Glutamatergic neuron (in vitro differentiated cells): ENCODE results near the gene RHNO1. TPM values are rescaled to one million over a fixed set of nuclear protein-coding genes. Genes with fewer than 3 reads are reported as not detected.

ENCODE experiments used
- DNase-seq: peaks from one replicate; pipeline ENCODE4 v3.0.0; 2022
- H3K27ac Mint-ChIP-seq: one replicate; pipeline ENCODE4 v1.8.0; 2020; ENCODE audit warnings: mild to moderate bottlenecking, mixed read lengths, inconsistent platforms; ENCODE audit not compliant: unreplicated experiment
- H3K27me3 Mint-ChIP-seq: one replicate; pipeline ENCODE4 v1.8.0; 2020; ENCODE audit warnings: mild to moderate bottlenecking, moderate library complexity, mixed read lengths, inconsistent platforms; ENCODE audit not compliant: unreplicated experiment
- H3K36me3 Mint-ChIP-seq: one replicate; pipeline ENCODE4 v1.8.0; 2020; ENCODE audit warnings: mild to moderate bottlenecking, mixed read lengths, inconsistent platforms; ENCODE audit not compliant: unreplicated experiment
- H3K4me1 Mint-ChIP-seq: one replicate; pipeline ENCODE4 v1.8.0; 2020; ENCODE audit warnings: mild to moderate bottlenecking, low read depth, mixed read lengths, inconsistent platforms; ENCODE audit not compliant: unreplicated experiment
- H3K4me3 Mint-ChIP-seq: one replicate; pipeline ENCODE4 v1.8.0; 2020; ENCODE audit warnings: mild to moderate bottlenecking, mixed read lengths, inconsistent platforms; ENCODE audit not compliant: unreplicated experiment
- H3K9me3 Mint-ChIP-seq: one replicate; pipeline ENCODE4 v1.8.0; 2020; ENCODE audit warnings: mild to moderate bottlenecking, moderate library complexity, mixed read lengths, inconsistent platforms; ENCODE audit not compliant: unreplicated experiment
- total RNA-seq: library from RNA; stranded (reverse); fragmentation: NEBNext Ultra II Directional; extraction: Animal tissue kit (Norgen Biotek cat#: 25700); gene quantifications from one replicate; pipeline ENCODE4 v1.2.1, GENCODE V29; 2021; ENCODE audit not compliant: unreplicated experiment
- TF ChIP-seq, protein P1 (sequence below): fragments of 200-600 bp; sonication (generic); IDR thresholded peaks from one replicate; pipeline ENCODE4 v1.5.0; 2021; ENCODE audit not compliant: partially characterized antibody, unreplicated experiment

The RHNO1 gene
- total RNA-seq, 1 donor from 2014 or later: 14.8 TPM

DNA sequence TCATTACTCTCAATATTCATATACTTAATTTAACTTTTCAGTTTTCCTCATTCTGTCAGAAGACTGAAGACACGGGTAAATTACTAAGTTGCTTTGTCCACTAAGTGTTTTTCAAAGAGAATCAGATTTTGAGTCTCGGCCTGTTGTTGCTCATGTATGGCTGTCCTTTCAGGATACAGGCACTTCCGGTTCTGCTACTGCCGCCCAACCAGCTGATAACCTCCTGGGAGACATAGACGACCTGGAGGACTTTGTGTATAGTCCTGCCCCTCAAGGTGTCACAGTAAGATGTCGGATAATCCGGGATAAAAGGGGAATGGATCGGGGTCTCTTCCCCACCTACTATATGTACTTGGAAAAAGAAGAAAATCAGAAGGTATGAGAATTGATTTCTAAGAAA is 53.8 kb downstream of the RHNO1 start:
- Mint-ChIP-seq H3K9me3 (no peaks in the 10 kb centered on the region), H3K36me3 (no peaks in the 10 kb centered on the region), H3K4me1 (peaks cover 3% of the 10 kb centered on the region), H3K27ac (no peak overlapping the region), H3K27me3 (no peaks in the 10 kb centered on the region), H3K4me3 (no peak overlapping the region)
- DNase-seq: no peak
- TF ChIP-seq, protein P1, sequence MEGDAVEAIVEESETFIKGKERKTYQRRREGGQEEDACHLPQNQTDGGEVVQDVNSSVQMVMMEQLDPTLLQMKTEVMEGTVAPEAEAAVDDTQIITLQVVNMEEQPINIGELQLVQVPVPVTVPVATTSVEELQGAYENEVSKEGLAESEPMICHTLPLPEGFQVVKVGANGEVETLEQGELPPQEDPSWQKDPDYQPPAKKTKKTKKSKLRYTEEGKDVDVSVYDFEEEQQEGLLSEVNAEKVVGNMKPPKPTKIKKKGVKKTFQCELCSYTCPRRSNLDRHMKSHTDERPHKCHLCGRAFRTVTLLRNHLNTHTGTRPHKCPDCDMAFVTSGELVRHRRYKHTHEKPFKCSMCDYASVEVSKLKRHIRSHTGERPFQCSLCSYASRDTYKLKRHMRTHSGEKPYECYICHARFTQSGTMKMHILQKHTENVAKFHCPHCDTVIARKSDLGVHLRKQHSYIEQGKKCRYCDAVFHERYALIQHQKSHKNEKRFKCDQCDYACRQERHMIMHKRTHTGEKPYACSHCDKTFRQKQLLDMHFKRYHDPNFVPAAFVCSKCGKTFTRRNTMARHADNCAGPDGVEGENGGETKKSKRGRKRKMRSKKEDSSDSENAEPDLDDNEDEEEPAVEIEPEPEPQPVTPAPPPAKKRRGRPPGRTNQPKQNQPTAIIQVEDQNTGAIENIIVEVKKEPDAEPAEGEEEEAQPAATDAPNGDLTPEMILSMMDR: no peak

DNA sequence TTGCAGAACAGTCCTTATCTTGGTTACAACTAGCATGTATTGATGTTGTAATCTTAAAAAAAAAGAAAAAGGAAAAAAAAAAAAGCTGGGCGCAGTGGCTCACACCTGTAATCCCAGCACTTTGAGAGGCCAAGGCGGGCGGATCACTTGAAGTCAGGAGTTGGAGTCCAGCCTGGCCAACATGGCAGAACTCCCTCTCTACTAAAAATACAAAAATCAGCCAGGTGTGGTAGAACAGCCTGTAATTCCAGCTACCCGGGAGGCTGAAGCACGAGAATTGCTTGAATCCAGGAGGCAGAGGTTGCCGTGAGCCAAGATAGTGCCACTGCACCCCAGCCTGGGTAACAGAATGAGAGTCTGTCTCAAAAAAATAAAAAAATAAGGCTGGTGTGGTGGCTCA is 56.6 kb downstream of the RHNO1 start:
- no peaks in the 10 kb centered on the region for H3K9me3 Mint-ChIP-seq
- no peak overlapping the region for H3K4me3 Mint-ChIP-seq
- TF ChIP-seq, protein P1: no peak
- DNase-seq: no peak
- no peak overlapping the region for H3K27ac Mint-ChIP-seq
- H3K27me3 Mint-ChIP-seq: no peaks in the 10 kb centered on the region
- H3K4me1 Mint-ChIP-seq: peaks cover 3% of the 10 kb centered on the region
- H3K36me3 Mint-ChIP-seq: no peaks in the 10 kb centered on the region

DNA sequence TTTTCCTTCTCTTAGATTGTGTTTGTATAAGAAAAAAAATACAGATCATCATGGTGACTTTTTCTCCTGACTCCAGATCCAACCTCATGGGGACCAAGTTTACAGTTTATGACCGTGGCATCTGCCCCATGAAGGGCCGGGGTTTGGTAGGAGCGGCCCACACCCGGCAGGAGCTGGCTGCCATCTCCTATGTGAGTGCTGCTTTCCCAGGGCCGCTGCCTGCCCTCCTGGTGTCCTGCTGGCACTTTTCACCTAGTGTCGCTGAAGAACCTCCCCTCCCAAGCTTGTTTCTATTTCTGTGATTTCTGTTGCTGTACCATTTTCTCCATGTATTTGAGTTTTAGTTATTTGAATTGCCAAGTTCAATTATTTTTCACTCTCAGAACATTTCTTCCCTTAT is 57.3 kb downstream of the RHNO1 start:
- H3K36me3 Mint-ChIP-seq: no peaks in the 10 kb centered on the region
- H3K4me1 Mint-ChIP-seq: peaks cover 3% of the 10 kb centered on the region
- no peak for DNase-seq
- no peaks in the 10 kb centered on the region for H3K27me3 Mint-ChIP-seq
- TF ChIP-seq, protein P1: no peak
- H3K27ac Mint-ChIP-seq: no peak overlapping the region
- H3K9me3 Mint-ChIP-seq: no peaks in the 10 kb centered on the region
- no peak overlapping the region for H3K4me3 Mint-ChIP-seq

DNA sequence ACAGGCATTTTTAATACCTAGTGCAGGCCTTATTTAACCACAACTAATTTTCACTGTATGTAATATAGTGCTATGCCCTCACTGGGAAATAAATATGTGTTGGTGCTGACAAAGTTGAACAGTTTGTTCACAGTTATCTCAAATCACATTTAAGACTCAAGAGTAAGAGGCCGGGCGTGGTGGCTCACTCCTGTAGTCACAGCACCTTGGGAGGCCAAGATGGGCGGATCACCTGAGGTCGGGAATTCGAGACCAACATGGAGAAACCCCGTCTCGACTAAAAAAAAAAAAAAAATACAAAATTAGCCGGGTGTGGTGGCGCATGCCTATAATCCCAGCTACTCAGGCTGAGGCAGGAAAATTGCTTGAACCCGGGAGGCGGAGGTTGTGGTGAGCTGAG is 59.3 kb downstream of the RHNO1 start:
- DNase-seq: no peak
- Mint-ChIP-seq H3K4me3 (no peak overlapping the region), H3K36me3 (no peaks in the 10 kb centered on the region), H3K27me3 (no peaks in the 10 kb centered on the region), H3K4me1 (no peaks in the 10 kb centered on the region), H3K9me3 (no peaks in the 10 kb centered on the region), H3K27ac (no peak overlapping the region)
- TF ChIP-seq, protein P1: no peak

DNA sequence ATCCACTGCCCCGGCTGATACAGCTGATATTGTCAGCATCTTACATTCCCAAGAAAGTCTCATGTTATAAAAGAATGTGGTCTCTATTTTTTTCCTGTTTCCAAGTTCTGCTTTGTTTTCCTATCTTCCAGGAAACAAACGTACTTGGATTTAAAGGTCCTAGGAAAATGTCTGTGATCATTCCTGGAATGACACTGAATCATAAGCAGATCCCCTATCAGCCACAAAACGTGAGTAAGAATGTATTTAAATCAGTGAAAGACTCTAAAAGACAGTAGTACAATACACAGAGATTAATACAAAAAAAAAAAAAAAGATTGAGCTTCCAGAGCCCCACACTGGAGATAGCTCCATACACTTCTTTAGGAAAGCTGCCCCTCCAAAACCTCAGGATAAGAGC is 60.5 kb downstream of the RHNO1 start:
- H3K27me3 Mint-ChIP-seq: no peaks in the 10 kb centered on the region
- no peak overlapping the region for H3K4me3 Mint-ChIP-seq
- no peak for DNase-seq
- H3K9me3 Mint-ChIP-seq: no peaks in the 10 kb centered on the region
- TF ChIP-seq, protein P1: no peak
- H3K27ac Mint-ChIP-seq: no peak overlapping the region
- H3K36me3 Mint-ChIP-seq: no peaks in the 10 kb centered on the region
- no peaks in the 10 kb centered on the region for H3K4me1 Mint-ChIP-seq

Other genes starting within 250 kb of the RHNO1 start
- gene FKBP4, start 82.3 kb upstream of the RHNO1 start, total RNA-seq: 57.5 TPM
- 37.4 TPM for gene ITFG2, start 64.6 kb upstream of the RHNO1 start, total RNA-seq
- gene NRIP2, start 42.2 kb upstream of the RHNO1 start, total RNA-seq: not detected
- gene TEX52, start 20.2 kb upstream of the RHNO1 start, total RNA-seq: not detected
- 12.7 TPM for gene FOXM1, start within 50 bp of the RHNO1 start, total RNA-seq
- 12.5 TPM for gene TULP3, start 13.7 kb downstream of the RHNO1 start, total RNA-seq
- gene TEAD4, start 82.2 kb downstream of the RHNO1 start, total RNA-seq: 3.8 TPM
- gene TSPAN9, start 200.2 kb downstream of the RHNO1 start, total RNA-seq: 142 TPM